ENCODE data around the gene RHBDD3. TPM values are rescaled to one million over a fixed set of nuclear protein-coding genes. Genes with fewer than 3 reads are reported as not detected.

Gene RHBDD3
- total RNA-seq, 6 experiments from 2014 or later = 9.7 to 35.3 (median 14.7) TPM

GRCh38 chr22:29308791-29309262 is 41.0 kb upstream of the RHBDD3 start:
- Histone ChIP-seq H3K9me3 (no peaks in the 10 kb centered on the region), H3K4me3 (no peak overlapping the region), H3K27me3 (no peaks in the 10 kb centered on the region), H3K27ac (no peak overlapping the region), H3K36me3 (no peaks in the 10 kb centered on the region), H3K4me1 (peaks cover 0 to 10% (median 6%) of the 10 kb centered on the region in 4 donors)
- intact Hi-C loops (cut with DNase I) = loop anchor here in 1 of 2 donors (10.0 kb wide), 1 partner anchor 46 kb away; no protein-coding TSS in a partner anchor
- DNase-seq (peak in 2 of 3 donors; percentile 25 to 52), ATAC-seq (no peak)
- no CpG with 5 or more reads among the region's 13 CpGs for WGBS (ENCODE audit: insufficient coverage, low coverage, low lambda C conversion rate, missing lambda C conversion rate)
- no peak for TF ChIP-seq POLR2A (IDR thresholded peaks at IDR 0.05)
- TF ChIP-seq, protein P1, sequence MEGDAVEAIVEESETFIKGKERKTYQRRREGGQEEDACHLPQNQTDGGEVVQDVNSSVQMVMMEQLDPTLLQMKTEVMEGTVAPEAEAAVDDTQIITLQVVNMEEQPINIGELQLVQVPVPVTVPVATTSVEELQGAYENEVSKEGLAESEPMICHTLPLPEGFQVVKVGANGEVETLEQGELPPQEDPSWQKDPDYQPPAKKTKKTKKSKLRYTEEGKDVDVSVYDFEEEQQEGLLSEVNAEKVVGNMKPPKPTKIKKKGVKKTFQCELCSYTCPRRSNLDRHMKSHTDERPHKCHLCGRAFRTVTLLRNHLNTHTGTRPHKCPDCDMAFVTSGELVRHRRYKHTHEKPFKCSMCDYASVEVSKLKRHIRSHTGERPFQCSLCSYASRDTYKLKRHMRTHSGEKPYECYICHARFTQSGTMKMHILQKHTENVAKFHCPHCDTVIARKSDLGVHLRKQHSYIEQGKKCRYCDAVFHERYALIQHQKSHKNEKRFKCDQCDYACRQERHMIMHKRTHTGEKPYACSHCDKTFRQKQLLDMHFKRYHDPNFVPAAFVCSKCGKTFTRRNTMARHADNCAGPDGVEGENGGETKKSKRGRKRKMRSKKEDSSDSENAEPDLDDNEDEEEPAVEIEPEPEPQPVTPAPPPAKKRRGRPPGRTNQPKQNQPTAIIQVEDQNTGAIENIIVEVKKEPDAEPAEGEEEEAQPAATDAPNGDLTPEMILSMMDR (IDR thresholded peaks at IDR 0.05) = no peak

- intact Hi-C loops (cut with DNase I) = loop anchor here in 1 of 2 donors (10.0 kb wide), 1 partner anchor 47 kb away; no protein-coding TSS in a partner anchor
- no peak overlapping the region for H3K4me3 ChIP-seq
Measured at GRCh38 chr22:29308148-29308790, 40.5 kb upstream of the RHBDD3 start.

GRCh38 chr22:29307596-29308147 is 39.9 kb upstream of the RHBDD3 start:
- peak overlapping the region; percentile 50 to 81 (median 66) for H3K27ac ChIP-seq
- 18% methylated on average over 6 of the region's 20 CpGs for WGBS (ENCODE audit: insufficient coverage, low coverage, low lambda C conversion rate, missing lambda C conversion rate)

More at GRCh38 chr22:29308148-29308790, 40.5 kb upstream of the RHBDD3 start:
- no CpG with 5 or more reads among the region's 50 CpGs for WGBS (ENCODE audit: insufficient coverage, low coverage, low lambda C conversion rate, missing lambda C conversion rate)
- Histone ChIP-seq H3K27me3 (no peaks in the 10 kb centered on the region), H3K4me1 (peaks cover under 1 to 9% (median 5%) of the 10 kb centered on the region in 4 donors), H3K27ac (no peak overlapping the region), H3K9me3 (no peaks in the 10 kb centered on the region), H3K36me3 (no peaks in the 10 kb centered on the region)
- ATAC-seq (no peak), DNase-seq (no peak)
- no peak for TF ChIP-seq POLR2A (IDR thresholded peaks at IDR 0.05)
- TF ChIP-seq, protein P1 (IDR thresholded peaks at IDR 0.05) = no peak

GRCh38 chr22:29306835-29307595 is 39.2 kb upstream of the RHBDD3 start:
- intact Hi-C loops (cut with DNase I) = loop anchor here in 1 of 2 donors (10.0 kb wide), 1 partner anchor 48 kb away; no protein-coding TSS in a partner anchor
- TF ChIP-seq POLR2A (IDR thresholded peaks at IDR 0.05) = peak; percentile 36
- TF ChIP-seq, protein P1 (IDR thresholded peaks at IDR 0.05) = peak in 1 of 4 donors; percentile 18
- Histone ChIP-seq H3K27me3 (no peaks in the 10 kb centered on the region), H3K27ac (peak overlapping the region; percentile 50 to 81 (median 66)), H3K36me3 (no peaks in the 10 kb centered on the region), H3K4me3 (peak overlapping the region; percentile 87 to 94 (median 89)), H3K4me1 (peaks cover 2 to 19% (median 10%) of the 10 kb centered on the region in 4 donors), H3K9me3 (no peaks in the 10 kb centered on the region)
- DNase-seq (peak; percentile 85 to 89 (median 87)), ATAC-seq (peak; percentile 57 to 72 (median 66))
- WGBS (ENCODE audit: insufficient coverage, low coverage, low lambda C conversion rate, missing lambda C conversion rate) = 57% methylated on average over 5 of the region's 83 CpGs

More at GRCh38 chr22:29307596-29308147, 39.9 kb upstream of the RHBDD3 start:
- Histone ChIP-seq H3K4me1 (peaks cover 2 to 13% (median 7%) of the 10 kb centered on the region in 4 donors), H3K4me3 (peak overlapping the region; percentile 87 to 94 (median 89)), H3K36me3 (no peaks in the 10 kb centered on the region), H3K27me3 (no peaks in the 10 kb centered on the region), H3K9me3 (no peaks in the 10 kb centered on the region)
- no peak for ATAC-seq
- DNase-seq = no peak
- TF ChIP-seq POLR2A (IDR thresholded peaks at IDR 0.05) = no peak
- TF ChIP-seq, protein P1 (IDR thresholded peaks at IDR 0.05) = no peak
- intact Hi-C loops (cut with DNase I) = loop anchor here in 1 of 2 donors (10.0 kb wide), 1 partner anchor 47 kb away; no protein-coding TSS in a partner anchor
